GM11168 (cell line): ENCODE results near the gene ZBTB16.

Source experiments
- in situ Hi-C: fragments of 300-500 bp; cut with MboI; formaldehyde crosslinking; loops from one replicate; pipeline ENCODE4 v1.12.0; 2022; ENCODE audit warnings: low sequenced_read_pairs; ENCODE audit not compliant: unreplicated experiment

The ZBTB16 gene, protein sequence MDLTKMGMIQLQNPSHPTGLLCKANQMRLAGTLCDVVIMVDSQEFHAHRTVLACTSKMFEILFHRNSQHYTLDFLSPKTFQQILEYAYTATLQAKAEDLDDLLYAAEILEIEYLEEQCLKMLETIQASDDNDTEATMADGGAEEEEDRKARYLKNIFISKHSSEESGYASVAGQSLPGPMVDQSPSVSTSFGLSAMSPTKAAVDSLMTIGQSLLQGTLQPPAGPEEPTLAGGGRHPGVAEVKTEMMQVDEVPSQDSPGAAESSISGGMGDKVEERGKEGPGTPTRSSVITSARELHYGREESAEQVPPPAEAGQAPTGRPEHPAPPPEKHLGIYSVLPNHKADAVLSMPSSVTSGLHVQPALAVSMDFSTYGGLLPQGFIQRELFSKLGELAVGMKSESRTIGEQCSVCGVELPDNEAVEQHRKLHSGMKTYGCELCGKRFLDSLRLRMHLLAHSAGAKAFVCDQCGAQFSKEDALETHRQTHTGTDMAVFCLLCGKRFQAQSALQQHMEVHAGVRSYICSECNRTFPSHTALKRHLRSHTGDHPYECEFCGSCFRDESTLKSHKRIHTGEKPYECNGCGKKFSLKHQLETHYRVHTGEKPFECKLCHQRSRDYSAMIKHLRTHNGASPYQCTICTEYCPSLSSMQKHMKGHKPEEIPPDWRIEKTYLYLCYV

DNA sequence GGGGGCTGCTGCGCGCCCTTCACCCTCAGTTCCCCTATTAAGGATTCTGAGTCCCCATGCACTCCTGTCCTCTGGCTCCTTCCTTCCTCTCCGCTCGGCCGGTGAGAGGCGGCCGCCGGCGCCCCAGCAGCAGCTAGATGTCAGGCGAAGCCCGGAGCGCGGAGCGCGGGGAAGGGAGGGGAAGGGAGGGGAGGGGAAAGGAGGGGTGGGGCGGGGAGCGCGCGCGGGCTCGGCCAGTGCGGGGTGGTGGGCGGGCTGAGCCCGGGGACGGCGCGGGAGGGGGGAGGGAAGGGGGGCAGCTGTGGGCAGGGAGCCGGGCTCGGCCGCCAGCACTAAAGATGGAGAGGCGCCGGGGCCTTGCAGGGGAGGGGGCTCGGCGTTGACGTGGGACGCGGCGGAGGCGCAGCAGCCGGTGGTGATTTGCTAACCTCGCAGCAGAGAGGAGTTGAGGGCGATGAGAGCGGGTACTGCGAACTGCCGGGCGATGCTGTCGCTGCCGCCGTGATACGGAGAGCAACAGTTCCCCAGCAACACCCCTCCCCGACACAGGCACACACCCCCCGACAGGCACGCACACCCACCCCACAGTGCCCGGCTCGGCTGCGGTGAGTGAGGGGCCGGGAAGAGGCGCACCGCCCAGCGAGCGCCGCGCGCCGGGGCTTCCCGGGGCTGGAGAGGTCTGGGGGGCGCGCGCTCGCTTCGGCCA is at the start of gene ZBTB16:
ZBTB16 (plus strand) TSS at position 434 of the 706 bp plus-strand sequence. CDS start 3,590 bp downstream, outside the sequence.
- in situ Hi-C loops, result no loop called here

DNA sequence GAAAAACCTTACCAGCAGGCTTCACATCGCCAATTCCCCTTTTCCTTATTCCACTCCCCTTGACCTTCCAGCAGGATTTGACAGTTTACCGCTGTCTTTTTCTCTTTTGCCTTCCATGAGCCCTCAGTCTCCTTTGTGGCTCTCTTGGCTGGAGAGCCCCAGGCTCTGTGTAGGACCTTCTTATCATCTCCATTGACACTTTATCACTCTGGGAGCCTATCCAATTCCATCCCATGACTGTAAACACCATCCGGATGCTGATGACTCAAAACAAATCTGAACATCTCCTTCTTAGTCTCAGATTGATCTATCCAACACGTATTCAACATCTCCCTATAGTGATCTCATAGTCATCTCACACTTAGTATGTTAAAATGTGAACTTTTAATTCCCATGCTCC is 48.6 kb upstream of the ZBTB16 start:
- in situ Hi-C loops, result loop anchor here (25.0 kb wide), 1 partner anchor 226 kb away; no protein-coding TSS in a partner anchor

DNA sequence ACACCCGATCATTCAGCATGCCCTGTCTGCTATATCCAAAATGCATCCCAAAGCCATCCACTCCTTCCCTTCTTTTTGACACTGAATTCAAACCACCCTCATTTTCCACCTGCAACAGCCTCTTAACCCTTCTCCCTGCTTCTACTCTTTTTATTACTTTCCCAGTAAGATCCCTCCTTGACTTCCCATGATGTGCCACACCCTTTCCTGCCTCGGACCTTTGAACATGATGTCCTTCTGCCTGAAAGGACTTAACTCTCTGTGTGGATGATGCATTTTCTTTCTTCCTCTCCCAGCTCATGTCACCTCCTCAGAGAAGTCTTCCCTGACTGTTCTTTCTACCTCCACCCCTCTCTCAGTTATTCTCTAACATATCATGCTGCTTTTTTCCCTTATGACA is 48.1 kb upstream of the ZBTB16 start:
- in situ Hi-C loops, result loop anchor here (25.0 kb wide), 1 partner anchor 226 kb away; no protein-coding TSS in a partner anchor

DNA sequence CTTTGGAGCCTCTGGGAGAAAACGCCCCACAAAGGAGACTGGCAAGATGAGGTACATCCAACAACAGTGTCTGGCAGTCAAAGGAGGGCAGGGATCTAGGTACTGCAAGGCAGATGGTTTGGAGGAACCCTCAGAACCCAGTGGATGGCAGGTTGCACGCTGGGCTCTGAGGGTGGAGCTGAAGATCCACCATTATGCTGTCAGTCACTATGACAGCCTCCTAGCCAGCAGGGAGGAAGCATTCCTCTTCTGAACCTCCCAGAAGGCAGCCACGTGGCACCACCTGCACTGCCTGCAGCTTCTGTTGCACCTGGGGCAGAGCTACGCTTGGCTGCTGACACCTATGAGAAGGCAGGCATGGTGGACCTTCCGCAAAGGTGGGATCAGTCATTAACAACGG is 44.4 kb upstream of the ZBTB16 start:
- in situ Hi-C loops, result loop anchor here (25.0 kb wide), 1 partner anchor 222 kb away; no protein-coding TSS in a partner anchor

DNA sequence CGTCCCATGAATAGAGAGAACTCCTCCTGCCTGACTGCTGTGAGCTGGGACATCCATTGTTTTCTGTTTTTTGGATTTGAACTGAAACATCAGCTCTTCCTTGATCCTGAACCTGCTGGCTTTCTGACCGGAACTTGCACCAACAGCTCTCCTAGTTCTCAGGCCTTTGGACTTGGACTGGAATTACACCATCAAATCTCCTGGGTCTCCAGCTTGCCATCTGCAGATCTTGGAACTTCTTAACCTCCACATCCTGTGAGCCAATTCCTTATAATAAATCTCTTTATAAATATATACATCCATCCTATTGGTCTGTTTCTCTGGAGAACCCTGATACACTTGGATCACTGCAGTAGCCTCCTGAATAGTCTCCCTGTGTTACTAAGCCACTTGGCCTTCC is 42.5 kb upstream of the ZBTB16 start:
- in situ Hi-C loops, result loop anchor here (25.0 kb wide), 1 partner anchor 220 kb away; no protein-coding TSS in a partner anchor

DNA sequence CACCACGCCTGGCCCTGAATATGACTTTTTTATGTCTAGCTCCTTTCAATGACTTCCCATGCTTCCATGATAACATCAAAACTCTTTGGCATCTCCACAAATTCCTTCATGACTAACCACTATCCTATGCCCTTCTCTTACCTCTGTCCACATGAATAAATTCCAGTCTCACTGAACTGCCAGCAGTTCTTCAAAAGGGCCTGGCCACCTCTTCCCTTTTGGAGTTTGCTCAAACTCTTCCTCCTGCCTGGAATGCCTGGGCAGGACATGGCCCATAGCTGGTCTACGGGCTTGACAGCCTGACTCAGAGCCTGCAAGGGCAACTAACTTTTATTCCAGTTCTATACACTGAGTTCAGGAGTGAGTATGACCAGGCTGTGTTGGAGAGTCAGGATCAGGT is 41.8 kb upstream of the ZBTB16 start:
- in situ Hi-C loops, result loop anchor here (25.0 kb wide), 1 partner anchor 220 kb away; no protein-coding TSS in a partner anchor

DNA sequence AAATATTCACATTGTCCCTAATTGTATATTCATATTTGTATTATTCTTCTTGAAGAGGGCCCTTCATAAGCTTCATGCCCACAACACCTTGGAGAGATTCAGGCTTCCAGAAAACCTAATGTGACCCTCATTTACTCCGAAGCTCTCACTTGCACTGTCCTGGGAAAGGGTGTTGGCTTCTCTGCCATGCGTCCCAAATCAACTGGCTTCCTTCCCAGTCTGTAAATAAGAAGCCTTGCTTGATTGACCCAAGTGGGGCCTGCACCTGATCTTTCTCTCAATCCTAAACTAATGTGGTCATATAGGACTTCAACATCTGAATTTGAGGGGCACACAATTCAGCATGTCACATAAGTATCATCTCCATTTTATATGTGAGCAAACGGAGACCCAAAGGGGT is 40.5 kb upstream of the ZBTB16 start:
- in situ Hi-C loops, result loop anchor here (25.0 kb wide), 1 partner anchor 218 kb away; no protein-coding TSS in a partner anchor

DNA sequence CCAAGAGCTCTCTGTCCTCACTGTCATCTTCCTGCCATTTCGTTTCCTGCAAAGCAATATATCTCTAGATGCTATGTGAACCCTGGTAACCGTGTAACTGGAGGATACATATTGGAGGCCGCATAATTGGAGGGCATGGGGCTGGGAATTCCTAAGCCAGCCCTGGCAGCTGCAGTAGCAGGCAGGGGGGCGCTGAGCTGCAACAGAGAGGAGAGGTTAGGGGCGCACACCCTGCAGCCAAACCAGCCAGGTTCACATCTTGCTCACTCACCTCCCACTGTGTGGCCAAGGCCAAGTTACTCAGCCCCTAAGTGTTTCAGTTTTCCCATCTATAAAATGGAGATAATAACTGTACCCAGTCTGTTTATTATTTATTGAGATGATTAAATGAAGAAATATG is 39.9 kb upstream of the ZBTB16 start:
- in situ Hi-C loops, result loop anchor here (25.0 kb wide), 1 partner anchor 218 kb away; no protein-coding TSS in a partner anchor

DNA sequence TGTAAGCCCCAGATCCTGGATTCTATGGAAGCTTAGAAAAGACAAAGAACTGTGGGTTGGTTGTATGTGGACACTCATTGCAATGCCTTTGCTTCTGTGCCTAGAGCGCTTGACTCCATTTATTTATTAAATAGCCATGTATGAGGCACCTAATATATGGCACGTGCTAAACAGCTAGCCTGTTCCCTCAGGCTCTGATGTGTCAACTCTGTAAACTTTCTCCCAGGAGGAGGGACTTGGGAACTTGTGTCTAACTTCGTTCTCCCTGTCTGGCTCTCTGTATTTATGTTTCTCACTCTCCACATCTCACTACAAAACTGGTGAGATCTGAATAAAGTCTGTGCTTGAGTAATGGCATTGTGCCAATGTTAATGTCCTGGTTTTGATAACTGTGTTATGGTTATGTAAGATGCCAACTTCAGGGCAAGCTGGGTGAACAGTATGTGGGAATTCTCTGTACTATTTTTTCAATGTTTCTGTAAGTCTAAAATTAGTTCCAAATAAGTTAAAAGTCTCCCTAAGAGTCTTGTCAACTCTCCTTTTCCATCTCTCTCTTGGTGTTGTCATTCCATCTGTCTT is 34.1 kb upstream of the ZBTB16 start:
- in situ Hi-C loops, result no loop called here

DNA sequence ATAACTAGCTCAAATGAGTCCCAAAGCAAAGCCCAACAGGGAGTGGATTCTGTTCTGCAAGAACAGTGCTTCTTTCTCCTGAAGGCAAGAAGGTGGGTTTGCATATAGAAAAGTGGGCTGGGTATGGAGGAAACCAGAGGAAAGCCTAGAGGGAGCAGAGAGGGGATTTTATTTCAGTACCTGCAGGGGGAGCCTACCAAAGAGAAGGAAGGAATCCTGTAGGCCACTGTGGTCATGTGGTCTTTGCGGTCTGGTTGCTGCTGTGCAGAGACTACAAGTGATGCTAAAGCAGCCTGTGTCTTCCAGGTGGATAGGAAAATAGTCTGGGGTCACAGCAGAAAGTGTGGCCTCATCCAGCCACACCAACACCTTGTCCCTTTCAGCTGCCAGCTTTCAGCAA is 33.2 kb upstream of the ZBTB16 start:
- in situ Hi-C loops, result no loop called here

DNA sequence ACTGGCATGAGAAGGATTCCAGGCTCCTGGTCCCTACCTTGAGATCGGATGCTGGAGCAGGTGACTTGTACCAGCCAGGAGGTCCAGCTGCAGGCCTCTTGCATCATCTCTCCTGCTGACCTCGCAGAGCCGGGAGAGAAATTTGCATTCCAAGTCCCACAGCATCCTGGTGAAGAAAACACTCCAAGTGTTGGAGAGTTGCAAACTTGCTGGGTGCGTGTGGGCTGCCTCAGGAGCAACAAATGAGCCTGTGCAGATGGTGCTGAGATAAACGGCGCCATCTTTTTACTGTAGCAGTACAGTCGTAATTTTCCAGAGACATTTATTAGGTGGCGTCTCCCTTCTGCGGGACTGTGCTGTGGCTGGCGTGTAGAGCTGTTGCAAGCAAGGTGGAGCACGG is 32.1 kb upstream of the ZBTB16 start:
- in situ Hi-C loops, result no loop called here

DNA sequence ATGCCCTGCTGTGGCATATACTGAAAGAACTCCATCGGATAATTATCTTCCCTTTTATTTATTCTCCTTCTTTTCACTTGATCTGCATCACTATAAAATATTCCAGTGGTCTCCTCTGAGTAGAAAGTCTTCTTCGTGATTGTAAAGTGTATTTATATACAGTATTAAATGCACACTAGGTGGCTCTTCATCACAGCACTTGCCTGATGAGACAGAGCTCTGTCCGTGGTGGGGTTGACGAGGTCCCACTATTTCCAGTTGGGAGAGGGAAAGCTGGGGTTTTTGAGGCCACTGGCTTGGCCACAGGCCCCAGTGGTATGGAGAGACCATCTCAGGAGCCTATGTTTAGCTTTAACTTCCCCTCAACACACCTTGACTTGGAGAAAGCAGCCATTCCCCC is 31.6 kb upstream of the ZBTB16 start:
- in situ Hi-C loops, result no loop called here

DNA sequence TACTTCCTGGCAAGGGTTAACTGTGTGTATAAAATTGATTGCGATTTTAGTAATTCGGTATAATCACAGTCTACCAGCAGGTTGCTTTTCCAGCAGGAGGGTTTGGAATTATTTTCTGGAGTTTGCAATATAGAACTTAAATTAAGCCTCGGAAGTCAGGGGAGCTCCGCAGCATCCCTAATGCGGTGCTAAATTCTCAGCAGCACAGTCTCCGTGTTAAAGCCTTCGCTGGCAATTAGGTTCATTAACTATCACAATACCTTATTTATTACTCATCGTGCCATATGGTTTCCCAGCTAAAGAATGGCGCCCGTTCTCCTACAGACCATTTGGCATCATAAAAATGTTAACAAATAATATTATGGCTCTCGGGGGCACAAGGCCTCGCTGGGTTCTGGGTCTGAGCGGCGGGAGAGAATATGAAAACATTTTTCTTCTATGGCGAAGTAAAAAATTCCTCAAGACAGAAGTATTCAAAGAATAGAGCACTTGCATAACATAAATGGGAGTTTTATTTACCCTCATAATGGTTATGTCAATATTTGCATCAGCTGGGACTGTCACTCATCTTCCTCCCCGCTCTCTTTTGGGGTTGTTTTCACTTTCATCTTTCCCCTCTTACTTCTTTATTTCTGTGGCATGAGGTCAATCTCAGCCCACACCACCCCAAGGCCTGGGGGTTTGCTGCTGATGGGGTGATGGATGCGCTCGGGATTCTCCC is 28.1 kb upstream of the ZBTB16 start:
- in situ Hi-C loops, result no loop called here

DNA sequence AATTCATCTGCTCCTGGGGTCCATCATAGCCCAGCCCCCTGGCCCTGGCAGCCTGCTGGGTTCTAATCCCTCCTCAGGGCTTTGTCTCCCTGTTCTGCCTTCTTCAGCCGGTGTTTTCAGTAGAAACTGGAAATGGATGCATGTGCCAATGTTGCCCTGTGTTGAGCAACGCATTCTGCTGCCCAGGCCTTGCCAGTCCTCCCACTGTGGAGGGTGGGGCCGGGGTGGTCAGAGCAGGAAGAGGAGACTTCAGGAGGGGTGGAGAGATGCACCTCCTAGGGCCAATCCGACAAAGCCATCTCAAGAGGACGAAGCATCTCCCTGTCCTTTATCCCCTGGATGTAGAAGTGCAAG is 27.6 kb upstream of the ZBTB16 start:
- in situ Hi-C loops, result no loop called here

DNA sequence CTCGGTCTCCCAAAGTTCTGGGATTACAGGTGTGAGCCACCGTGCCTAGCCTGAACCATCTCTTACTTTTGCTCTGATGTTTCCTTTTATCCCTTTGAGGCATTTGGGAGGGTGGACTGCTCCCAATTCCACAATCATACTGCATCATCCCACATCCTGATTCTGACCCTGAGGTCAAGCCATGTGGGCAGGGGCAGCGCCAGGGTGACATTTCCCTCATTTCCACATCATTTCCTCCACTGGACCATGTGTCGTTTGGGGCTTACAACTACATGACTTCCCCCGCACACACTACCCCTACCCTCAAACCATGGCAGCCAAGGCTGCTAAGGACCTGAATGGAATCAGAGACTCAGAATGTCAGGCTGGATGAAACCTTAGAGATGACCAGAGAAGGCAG is 26.4 kb upstream of the ZBTB16 start:
- in situ Hi-C loops, result no loop called here

DNA sequence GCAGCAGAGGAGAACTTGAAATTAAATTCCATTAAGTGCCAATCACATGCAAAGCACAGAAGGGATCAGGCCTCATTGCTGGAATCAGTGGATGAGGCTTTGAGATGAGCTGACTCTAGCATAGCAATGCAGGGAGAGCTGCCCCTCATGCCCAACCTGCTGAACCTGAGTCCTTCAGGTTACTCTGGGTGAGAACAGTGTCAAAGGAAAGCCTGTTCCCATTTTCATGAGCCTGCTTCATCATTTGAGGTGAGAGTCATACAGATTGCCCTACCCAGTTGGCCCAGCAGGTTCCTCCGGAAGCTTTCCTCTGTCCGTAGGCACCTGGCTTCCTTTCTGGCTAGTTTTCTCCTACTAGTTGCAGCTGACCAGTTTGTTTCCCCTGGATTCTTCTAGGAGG is 25.9 kb upstream of the ZBTB16 start:
- in situ Hi-C loops, result no loop called here

DNA sequence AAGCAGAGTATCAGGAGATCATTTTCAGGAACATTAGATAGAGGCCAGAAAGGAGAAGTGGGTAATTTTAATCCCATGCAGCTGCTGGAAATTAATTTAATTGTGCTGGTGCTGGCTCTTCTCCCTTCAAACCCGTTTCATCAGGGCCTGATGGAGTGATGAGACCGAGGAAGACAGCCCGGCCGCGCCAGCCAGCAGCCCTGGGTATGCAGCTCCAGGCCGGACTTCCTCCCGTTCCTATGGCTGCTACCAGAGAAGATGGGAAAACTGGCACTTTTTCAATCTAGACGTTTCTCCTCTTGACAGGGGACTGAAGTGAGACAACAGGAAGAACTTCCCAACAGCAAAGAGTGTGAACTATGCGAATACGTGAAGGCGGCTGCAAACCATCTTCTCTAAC is 24.6 kb upstream of the ZBTB16 start:
- in situ Hi-C loops, result no loop called here

DNA sequence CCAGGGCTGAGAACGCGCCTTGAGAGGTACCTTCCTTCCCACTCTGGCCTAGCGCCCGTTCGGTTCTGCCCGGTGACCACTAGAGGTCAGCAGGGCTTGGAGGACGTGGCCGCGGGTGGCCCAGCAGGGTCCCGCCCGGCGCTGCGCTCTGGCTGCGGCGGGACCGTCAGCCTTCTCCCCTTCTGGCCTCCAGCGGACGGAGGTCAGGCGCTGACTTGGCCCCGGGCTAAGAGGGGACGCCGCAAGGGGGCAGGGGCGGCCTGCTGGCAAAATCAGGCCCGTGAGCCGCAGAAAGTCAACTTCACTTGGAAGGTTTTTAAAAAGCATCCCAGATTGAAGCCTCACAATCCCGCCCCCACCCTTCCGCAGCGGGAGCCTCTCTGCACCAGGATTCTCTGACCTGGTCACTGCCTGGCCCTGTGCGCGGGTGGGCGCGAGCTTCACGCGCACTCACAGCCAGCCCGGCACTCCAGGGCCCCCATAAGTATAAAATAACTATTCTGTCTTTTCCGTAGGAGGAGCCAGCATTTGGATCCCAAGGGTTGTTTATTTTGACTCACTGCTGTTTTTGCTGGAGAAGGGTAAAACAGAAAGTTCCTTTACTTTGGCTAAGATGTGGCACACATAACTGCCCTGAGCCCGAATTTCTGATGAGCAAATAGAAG is 23.2 kb upstream of the ZBTB16 start:
- in situ Hi-C loops, result no loop called here

DNA sequence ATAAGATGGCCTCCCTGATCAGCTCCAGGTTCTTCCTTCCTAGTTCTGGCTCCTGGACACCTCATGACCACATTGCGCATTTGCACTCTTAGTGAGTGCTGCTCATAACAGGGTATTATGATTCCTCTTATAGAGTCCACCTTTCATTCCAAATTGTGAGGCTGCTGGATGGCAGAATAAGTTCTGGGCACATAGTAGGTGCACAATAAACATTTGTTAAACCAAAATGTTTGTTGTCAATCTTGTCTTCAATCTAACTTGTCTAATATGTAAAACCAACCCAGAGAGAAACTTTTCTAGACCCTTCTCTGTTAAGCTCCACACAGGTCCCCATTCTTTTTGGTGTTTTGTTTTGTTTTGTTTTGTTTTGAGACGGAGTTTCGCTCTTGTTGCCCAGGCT is 22.6 kb upstream of the ZBTB16 start:
- in situ Hi-C loops, result no loop called here
